Panc1 (cell line): Measurements from ENCODE around the gene FHAD1. TPM values are rescaled to one million over a fixed set of nuclear protein-coding genes. Genes with fewer than 3 reads are reported as not detected.

ENCODE experiments used
- ATAC-seq: fragments of 200-7000 bp; cut with Tn5 transposase; 2 replicates; pipeline ENCODE4 v1.9.1; 2020; ENCODE audit warnings: mild to moderate bottlenecking, moderate library complexity
- BruUV-seq: library from RNA; stranded (reverse); fragments of 400-500 nt; replicated peaks from 2 replicates; lab custom pipeline; 2021; lab: Mats Ljungman, UMichigan
- CTCF ChIA-PET: fragments of 300-600 bp; sonication (Branson Sonifier 250); formaldehyde crosslinking; loops from one replicate; lab custom pipeline; 2022; ENCODE audit warnings: antibody characterized with exemption; lab: Charles Lee
- POLR2A ChIA-PET: fragments of 300-600 bp; sonication (Branson Sonifier 250); formaldehyde crosslinking; loops from one replicate; lab custom pipeline; 2022; ENCODE audit warnings: antibody characterized with exemption; lab: Charles Lee
- DNase-seq: peaks from one replicate; pipeline ENCODE4 v3.0.0-alpha.2; 2010; ENCODE audit warnings: low read depth, low spot score
- H3K27ac ChIP-seq: 2 replicates; pipeline ENCODE4 v1.5.1; 2011; ENCODE audit warnings: mild to moderate bottlenecking, low read length, inconsistent platforms
- H3K27me3 ChIP-seq: fragments of 200-500 bp; sonication (Bioruptor generic); 2 replicates; pipeline ENCODE4 v1.6.0; 2014; ENCODE audit warnings: low read length, inconsistent platforms; ENCODE audit not compliant: control insufficient read depth, insufficient read depth
- H3K36me3 ChIP-seq: fragments of 200-500 bp; sonication (Bioruptor generic); 2 replicates; pipeline ENCODE4 v1.5.1; 2014; ENCODE audit warnings: inconsistent platforms, mild to moderate bottlenecking, low read length, moderate library complexity; ENCODE audit not compliant: control insufficient read depth, insufficient read depth
- H3K4me1 ChIP-seq: 2 replicates; pipeline ENCODE4 v1.5.1; 2011; ENCODE audit warnings: inconsistent platforms, mild to moderate bottlenecking, low read length, moderate library complexity; ENCODE audit not compliant: control insufficient read depth, insufficient read depth
- H3K4me3 ChIP-seq, 2 experiments: 2 replicates each; pipeline ENCODE4 v1.5.1; 2011 to 2012; ENCODE audit warnings: low read depth in 2 of 2, low read length in 2 of 2, mild to moderate bottlenecking in 2 of 2, inconsistent platforms in 1 of 2, moderate library complexity in 1 of 2
- H3K9me3 ChIP-seq: fragments of 200-500 bp; sonication (Bioruptor generic); 2 replicates; pipeline ENCODE4 v1.5.1; 2014; ENCODE audit warnings: low read depth, mild to moderate bottlenecking, inconsistent platforms, low read length, moderate library complexity; ENCODE audit not compliant: control insufficient read depth, insufficient read depth
- CTCF ChIP-seq: fragments of 450-650 bp; IDR thresholded peaks from 2 replicates; pipeline ENCODE4 v1.5.1; 2017; ENCODE audit warnings: mild to moderate bottlenecking
- POLR2AphosphoS5 ChIP-seq: IDR thresholded peaks from 2 replicates; pipeline ENCODE4 v1.6.1; 2012; ENCODE audit warnings: mild to moderate bottlenecking, low read depth, low read length, moderate library complexity
- REST ChIP-seq, 2 experiments: IDR thresholded peaks; 2 replicates each; pipeline ENCODE4 v1.6.1; 2011 to 2012; ENCODE audit warnings: low read depth in 2 of 2, control low read depth in 1 of 2, low read length in 1 of 2, mild to moderate bottlenecking in 1 of 2, moderate library complexity in 1 of 2; ENCODE audit not compliant: insufficient read depth in 1 of 2
- TCF7L2 ChIP-seq: IDR thresholded peaks from 2 replicates; pipeline ENCODE4 v1.6.1; 2011; ENCODE audit warnings: mild to moderate bottlenecking, low read depth, low read length, inconsistent platforms
- in situ Hi-C: cut with HindIII; loops from 2 replicates; pipeline ENCODE4 v1.10.0; 2016; ENCODE audit warnings: low sequenced_read_pairs, low pct_unique_long_range_greater_than_20kb
- intact Hi-C: fragments of 100-400 bp; cut with micrococcal nuclease; formaldehyde crosslinking; loops from one replicate; pipeline ENCODE4 v1.10.0; 2022; ENCODE audit not compliant: unreplicated experiment
- total RNA-seq: library from RNA; stranded (reverse); gene quantifications from one replicate; pipeline ENCODE4 v1.2.1, GENCODE V29; 2021; ENCODE audit not compliant: unreplicated experiment

The FHAD1 gene
- total RNA-seq, 1 experiment from 2014 or later = 0.23 TPM

GRCh38 chr1:15271196-15271595, 24.2 kb downstream of the FHAD1 start:
- ChIA-PET CTCF (interaction anchor here (1.8 to 1.9 kb wide), 2 partner anchors 114 to 143 kb away, joined by 6 to 14 read pairs; no protein-coding TSS in a partner anchor), POLR2A (no interaction called here)
- H3K4me3 ChIP-seq = no peak overlapping the region
- in situ Hi-C loops (no loop called here), intact Hi-C loops (no loop called here)
- no peak for TF ChIP-seq TCF7L2
- H3K4me1 ChIP-seq = 0 out of 2 replicates have a peak, but pooled peaks cover 7% of the 10 kb centered on the region
- no peaks in the 10 kb centered on the region for H3K9me3 ChIP-seq
- no peak for DNase-seq
- H3K36me3 ChIP-seq = no peaks in the 10 kb centered on the region
- no peak for ATAC-seq
- H3K27me3 ChIP-seq = no peaks in the 10 kb centered on the region
- no peak overlapping the region for H3K27ac ChIP-seq
- BruUV-seq = no TSS peak

- Histone ChIP-seq H3K27me3 (no peaks in the 10 kb centered on the region), H3K36me3 (no peaks in the 10 kb centered on the region), H3K27ac (no peak overlapping the region), H3K4me3 (peak overlapping the region; percentile 6 to 44; a peak in 3 of 4 replicates), H3K4me1 (0 out of 2 replicates have a peak, but pooled peaks cover 7% of the 10 kb centered on the region), H3K9me3 (no peaks in the 10 kb centered on the region)
- TF ChIP-seq TCF7L2 = no peak
- TF ChIP-seq REST (IDR thresholded peaks at IDR 0.05; ENCODE audit: insufficient read depth in 1 of 2, low read depth in 2 of 2, low read length in 1 of 2) = no peak
- TF ChIP-seq POLR2AphosphoS5 = no peak
- peak; percentile 89 for TF ChIP-seq CTCF
- intact Hi-C loops (loop anchor here (1.0 to 2.0 kb wide), 2 partner anchors 119 to 143 kb away; partner anchors contain the start of gene TMEM51), in situ Hi-C loops (no loop called here)
- DNase-seq (peak; percentile 69), ATAC-seq (peak; percentile 97)
- POLR2A ChIA-PET = no interaction called here
- BruUV-seq = no TSS peak
- CTCF ChIA-PET = interaction anchor here (0.6 to 1.9 kb wide), 7 partner anchors 20 to 551 kb away, joined by 3 to 14 read pairs (median 4); partner anchors contain the start of gene TMEM51
These were observed 25.2 kb downstream of the FHAD1 start for GRCh38 chr1:15272009-15272781.

- TF ChIP-seq TCF7L2 (no peak), CTCF (peak; percentile 69)
- H3K27me3 ChIP-seq = no peaks in the 10 kb centered on the region
- ChIA-PET POLR2A (no interaction called here), CTCF (interaction anchor here (0.9 to 1.9 kb wide), 3 partner anchors 19 to 144 kb away, joined by 3 to 14 read pairs (median 3); no protein-coding TSS in a partner anchor)
- H3K4me1 ChIP-seq = 0 out of 2 replicates have a peak, but pooled peaks cover 7% of the 10 kb centered on the region
- no peak overlapping the region; a peak in 1 of 4 replicates for H3K4me3 ChIP-seq
- H3K9me3 ChIP-seq = no peaks in the 10 kb centered on the region
- in situ Hi-C loops (no loop called here), intact Hi-C loops (loop anchor here (1.0 to 2.0 kb wide), 2 partner anchors 119 to 144 kb away; partner anchors contain the start of gene TMEM51)
- H3K36me3 ChIP-seq = no peaks in the 10 kb centered on the region
- no TSS peak for BruUV-seq
- ATAC-seq = peak; percentile 57
- H3K27ac ChIP-seq = no peak overlapping the region
- no peak for DNase-seq
These were observed 25.7 kb downstream of the FHAD1 start for GRCh38 chr1:15272782-15273127.
